ENCODE results near the gene SREBF1. TPM values are rescaled to one million over a fixed set of nuclear protein-coding genes. Genes with fewer than 3 reads are reported as not detected.

SREBF1 gene
- total and polyA plus RNA-seq, 2 of the 8 experiments (the other 6 are each of a cell fraction or from before 2014, with no cell fraction given), result 28.6 to 70.8 TPM

GRCh38 chr17:17786998-17787397, 49.8 kb downstream of the SREBF1 start:
- FAIRE-seq (no peak), DNase-seq (ENCODE audit: low read depth in 1 of 2, low spot score in 2 of 2) (no peak)
- peaks cover 11 to 36% (median 24%) of the 10 kb centered on the region in 4 experiments for H3K4me1 ChIP-seq (replicated peaks in 1 of 4; ENCODE audit: control insufficient read depth in 3 of 4, insufficient read depth in 4 of 4, low read length in 3 of 4)
- no peak overlapping the region for H3K4me3 ChIP-seq (ENCODE audit: extremely low read depth in 1 of 4, insufficient read depth in 2 of 4, low read depth in 3 of 4, low read length in 4 of 4)
- H3K56ac ChIP-seq (replicated peaks; ENCODE audit: insufficient read length, low read depth, low read length), result no peak overlapping the region
- no peak overlapping the region for H4K91ac ChIP-seq (replicated peaks; ENCODE audit: insufficient read length, low read length)
- H3K79me2 ChIP-seq (ENCODE audit: control insufficient read depth in 1 of 2, insufficient read depth in 2 of 2, low read length in 2 of 2), result no peaks in the 10 kb centered on the region
- WGBS, 2 experiments (ENCODE audit: extremely low coverage in 1 of 2, insufficient coverage in 1 of 2, insufficient read length in 1 of 2, insufficient replicate concordance in 2 of 2, low coverage in 1 of 2, low lambda C conversion rate in 2 of 2, missing lambda C conversion rate in 1 of 2), result 58% methylated on average over 2 of the region's 2 CpGs; no CpG with 5 or more reads in 1 of the 2 experiments
- H4K5ac ChIP-seq (ENCODE audit: insufficient read length, low read depth, low read length), result no peak overlapping the region
- H3K18ac ChIP-seq (ENCODE audit: extremely low read depth, low read length), result no peak overlapping the region
- no peak overlapping the region for H2BK120ac ChIP-seq (replicated peaks; ENCODE audit: low read depth, low read length)
- no peak overlapping the region for H3K9ac ChIP-seq (replicated peaks in 1 of 4; ENCODE audit: extremely low read depth in 1 of 4, low read depth in 3 of 4, low read length in 3 of 4)
- H2BK15ac ChIP-seq (ENCODE audit: low read length), result no peak overlapping the region
- H3K23me2 ChIP-seq (ENCODE audit: low read depth, low read length), result peaks cover 11% of the 10 kb centered on the region; the same call in 1 of the 2 replicates
- H2AK5ac ChIP-seq (ENCODE audit: low read depth, low read length), result no peak overlapping the region
- H3K79me1 ChIP-seq (ENCODE audit: low read depth, low read length), result no peaks in the 10 kb centered on the region
- H3K27ac ChIP-seq (ENCODE audit: low read depth, low read length), result no peak overlapping the region
- no peak overlapping the region for H3K14ac ChIP-seq (ENCODE audit: insufficient read length)
- ChIA-PET POLR2A (ENCODE audit: partially characterized antibody) (interaction anchor here (0.8 to 3.5 kb wide), 3 partner anchors 23 to 70 kb away, joined by 3 to 9 read pairs (median 3); partner anchors contain the start of gene SREBF1), CTCF (ENCODE audit: partially characterized antibody) (interaction anchor here (0.6 to 7.5 kb wide), 11 partner anchors 13 to 162 kb away, joined by 3 to 48 read pairs (median 4); no protein-coding TSS in a partner anchor)
- H3K4me2 ChIP-seq (ENCODE audit: insufficient read depth in 1 of 2, low read depth in 2 of 2, low read length in 2 of 2), result no peak overlapping the region
- H2BK12ac ChIP-seq (ENCODE audit: low read depth, low read length), result no peak overlapping the region
- no peak overlapping the region for H3K4ac ChIP-seq (replicated peaks; ENCODE audit: insufficient read length, low read depth, low read length)
- H3K36me3 ChIP-seq (ENCODE audit: control insufficient read depth in 2 of 4, insufficient read depth in 4 of 4, low read length in 3 of 4), result no peaks in the 10 kb centered on the region
- no peak overlapping the region for H2BK5ac ChIP-seq (ENCODE audit: low read depth, low read length)
- no peak overlapping the region for H2AFZ ChIP-seq (ENCODE audit: low read length)
- no peak overlapping the region for H4K8ac ChIP-seq (ENCODE audit: extremely low read depth, insufficient read depth, low read length)
- H4K20me1 ChIP-seq (replicated peaks in 1 of 2; ENCODE audit: control insufficient read depth in 1 of 2, insufficient read depth in 2 of 2, low read length in 2 of 2), result peaks cover 0 to 3% of the 10 kb centered on the region in 2 experiments
- H2BK20ac ChIP-seq (ENCODE audit: low read length), result no peak overlapping the region
- H3K23ac ChIP-seq (ENCODE audit: insufficient read length), result no peak overlapping the region
- peaks cover 6 to 40% (median 21%) of the 10 kb centered on the region in 4 experiments for H3K27me3 ChIP-seq (replicated peaks in 1 of 4; ENCODE audit: control insufficient read depth in 3 of 4, extremely low read depth in 1 of 4, insufficient read depth in 3 of 4, low read length in 3 of 4)
- no peaks in the 10 kb centered on the region for H3K9me3 ChIP-seq (ENCODE audit: insufficient read depth in 2 of 2, low read depth in 1 of 2, low read length in 1 of 2)
- TF ChIP-seq EGR1 (IDR thresholded peaks at IDR 0.05; ENCODE audit: borderline replicate concordance, low read depth, low read length) (no peak), NRF1 (IDR thresholded peaks at IDR 0.05; ENCODE audit: low read depth, low read length) (no peak)
